Thymus (tissue), 11 donors: ENCODE results near the gene DNPH1. TPM values are rescaled to one million over a fixed set of nuclear protein-coding genes. Genes with fewer than 3 reads are reported as not detected.
A peak's percentile ranks its signal among the peaks of the same experiment; 100 is the strongest.

Experiments used
- DNase-seq, 9 donors: peaks; one replicate each; pipeline ENCODE4 v3.0.0-alpha.2; 2013; ENCODE audit warnings: low spot score in 9 of 9, low read depth in 6 of 9, missing footprints in 1 of 9
- H3K27ac ChIP-seq, 2 donors: one replicate each; pipeline ENCODE4 v1.5.1; 2013; ENCODE audit warnings: control low read depth in 1 of 2, low read depth in 1 of 2, low read length in 1 of 2, mild to moderate bottlenecking in 1 of 2, moderate library complexity in 1 of 2
- H3K27me3 ChIP-seq, 2 donors: one replicate each; pipeline ENCODE4 v1.5.1; 2013; ENCODE audit warnings: low read length in 1 of 2; ENCODE audit not compliant: control insufficient read depth in 2 of 2, insufficient read depth in 1 of 2
- H3K36me3 ChIP-seq, 2 donors: one replicate each; pipeline ENCODE4 v1.5.1; 2013; ENCODE audit warnings: low read length in 1 of 2, mild to moderate bottlenecking in 1 of 2, moderate library complexity in 1 of 2; ENCODE audit not compliant: control insufficient read depth in 2 of 2, insufficient read depth in 2 of 2
- H3K4me1 ChIP-seq, 2 donors: one replicate each; pipeline ENCODE4 v1.5.1; 2013; ENCODE audit warnings: low read length in 2 of 2; ENCODE audit not compliant: control insufficient read depth in 2 of 2, insufficient read depth in 2 of 2
- H3K4me3 ChIP-seq, 2 donors: one replicate each; pipeline ENCODE4 v1.5.1; 2013; ENCODE audit warnings: low read length in 2 of 2, control low read depth in 1 of 2, mild to moderate bottlenecking in 1 of 2
- H3K9me3 ChIP-seq, 2 donors: one replicate each; pipeline ENCODE4 v1.5.1; 2013; ENCODE audit warnings: low read length in 1 of 2, mild to moderate bottlenecking in 1 of 2; ENCODE audit not compliant: control insufficient read depth in 2 of 2, insufficient read depth in 1 of 2
- WGBS: extraction: QIAGEN DNeasy Blood & Tissue Kit; methylation state at CpG from one replicate; pipeline ENCODE4 v1.1.7; 2013; 5-methylcytosine and 5-hydroxymethylcytosine counted together
- polyA plus RNA-seq: library from polyadenylated mRNA; stranded (reverse); fragments of 200-250 nt; gene quantifications from one replicate; pipeline ENCODE4 v1.2.3, GENCODE V29; 2013
- total RNA-seq: library from RNA; stranded (reverse); fragments of 120-200 nt; gene quantifications from one replicate; pipeline ENCODE4 v1.2.4, GENCODE V29; 2013
- donor health status: healthy.

Gene DNPH1
- total and polyA plus RNA-seq, 2 donors, result 46.7 to 58.9 TPM

- Histone ChIP-seq H3K27ac (no peak overlapping the region), H3K27me3 (peaks cover 35 to 81% of the 10 kb centered on the region in 2 donors), H3K4me3 (no peak overlapping the region), H3K36me3 (no peaks in the 10 kb centered on the region), H3K4me1 (no peaks in the 10 kb centered on the region), H3K9me3 (peaks cover 0 to 4% of the 10 kb centered on the region in 2 donors)
- 88% methylated on average over 1 of the region's 1 CpG for WGBS
- DNase-seq, result no peak
Measured at GRCh38 chr6:43240950-43241349, 11.7 kb upstream of the DNPH1 start.

GRCh38 chr6:43239054-43239453 is 9.8 kb upstream of the DNPH1 start:
- Histone ChIP-seq H3K4me3 (no peak overlapping the region), H3K27me3 (peaks cover 17 to 67% of the 10 kb centered on the region in 2 donors), H3K36me3 (no peaks in the 10 kb centered on the region), H3K27ac (no peak overlapping the region), H3K4me1 (no peaks in the 10 kb centered on the region), H3K9me3 (peaks cover 0 to 4% of the 10 kb centered on the region in 2 donors)
- no peak for DNase-seq
- WGBS, result 87% methylated on average over 2 of the region's 2 CpGs

DNA sequence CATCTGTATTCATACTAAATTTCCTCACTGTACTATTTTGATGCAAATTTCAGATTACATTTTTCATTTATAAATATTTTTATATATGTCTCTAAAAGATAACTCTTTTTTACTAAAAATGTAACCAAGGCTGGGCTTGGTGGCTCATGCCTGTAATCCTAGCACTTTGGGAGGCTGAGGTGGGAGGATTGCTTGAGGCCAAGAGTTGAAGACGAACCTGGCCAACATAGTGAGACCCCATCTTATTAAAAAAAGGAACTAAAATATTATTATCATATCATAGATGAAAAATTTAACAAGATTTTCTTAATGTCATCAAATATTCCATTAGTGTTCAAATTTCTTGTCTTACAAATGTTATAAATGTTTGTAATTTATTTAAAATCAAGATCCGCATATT is 6.6 kb upstream of the DNPH1 start:
- DNase-seq, result no peak
- no peaks in the 10 kb centered on the region for H3K4me1 ChIP-seq
- 72% methylated on average over 2 of the region's 2 CpGs for WGBS
- H3K27ac ChIP-seq, result no peak overlapping the region
- no peaks in the 10 kb centered on the region for H3K36me3 ChIP-seq
- H3K27me3 ChIP-seq, result peaks cover 3 to 49% of the 10 kb centered on the region in 2 donors
- H3K4me3 ChIP-seq, result no peak overlapping the region
- H3K9me3 ChIP-seq, result peaks cover 0 to 4% of the 10 kb centered on the region in 2 donors

DNA sequence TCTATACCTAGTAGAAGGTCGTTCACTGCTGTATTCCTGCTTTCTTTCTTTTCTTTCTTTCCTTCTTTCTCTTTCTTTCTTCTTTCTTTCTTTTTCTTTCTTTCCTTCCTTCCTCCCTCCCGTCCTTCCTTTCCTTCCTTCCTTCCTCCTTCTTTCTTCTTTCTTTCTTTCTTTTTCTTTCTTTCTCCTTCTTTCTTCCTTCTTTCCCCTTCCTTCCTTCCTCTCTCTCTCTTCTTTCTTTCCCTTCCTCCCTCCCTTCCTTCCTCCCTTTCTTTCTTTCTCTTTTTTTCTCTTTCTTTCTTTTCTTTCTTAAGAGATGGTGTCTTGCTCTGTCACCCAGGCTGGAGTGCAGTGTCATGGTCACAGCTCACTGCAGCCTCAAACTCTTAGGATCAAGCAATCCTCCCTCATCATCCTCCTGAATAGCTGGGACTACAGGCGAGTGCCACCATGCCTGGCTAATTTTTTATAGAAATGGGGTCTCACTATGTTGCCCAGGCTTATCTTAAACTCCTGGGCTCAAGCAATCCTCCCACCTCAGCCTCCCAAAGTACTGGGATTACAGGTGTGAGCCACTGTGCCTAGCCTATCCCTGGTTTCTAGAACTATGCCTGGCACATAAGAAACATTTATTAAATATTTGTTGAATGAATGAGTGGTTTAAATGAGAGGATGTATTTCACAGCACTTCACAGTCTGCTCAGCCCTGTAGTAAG is 2.6 kb upstream of the DNPH1 start:
- no peak overlapping the region for H3K27ac ChIP-seq
- H3K27me3 ChIP-seq, result peaks cover 0 to 23% of the 10 kb centered on the region in 2 donors
- peaks cover 0 to 4% of the 10 kb centered on the region in 2 donors for H3K9me3 ChIP-seq
- DNase-seq, result no peak
- H3K4me1 ChIP-seq, result peaks cover 6 to 13% of the 10 kb centered on the region in 2 donors
- WGBS, result 77% methylated on average over 3 of the region's 3 CpGs
- no peak overlapping the region for H3K4me3 ChIP-seq
- H3K36me3 ChIP-seq, result no peaks in the 10 kb centered on the region

GRCh38 chr6:43231053-43231452 is 1.8 kb upstream of the DNPH1 start:
- no peak overlapping the region for H3K27ac ChIP-seq
- WGBS, result 97% methylated on average over 4 of the region's 4 CpGs
- peaks cover 0 to 4% of the 10 kb centered on the region in 2 donors for H3K9me3 ChIP-seq
- DNase-seq, result no peak
- H3K4me3 ChIP-seq, result no peak overlapping the region
- peaks cover 0 to 23% of the 10 kb centered on the region in 2 donors for H3K27me3 ChIP-seq
- H3K4me1 ChIP-seq, result peaks cover 6 to 16% of the 10 kb centered on the region in 2 donors
- H3K36me3 ChIP-seq, result no peaks in the 10 kb centered on the region

DNA sequence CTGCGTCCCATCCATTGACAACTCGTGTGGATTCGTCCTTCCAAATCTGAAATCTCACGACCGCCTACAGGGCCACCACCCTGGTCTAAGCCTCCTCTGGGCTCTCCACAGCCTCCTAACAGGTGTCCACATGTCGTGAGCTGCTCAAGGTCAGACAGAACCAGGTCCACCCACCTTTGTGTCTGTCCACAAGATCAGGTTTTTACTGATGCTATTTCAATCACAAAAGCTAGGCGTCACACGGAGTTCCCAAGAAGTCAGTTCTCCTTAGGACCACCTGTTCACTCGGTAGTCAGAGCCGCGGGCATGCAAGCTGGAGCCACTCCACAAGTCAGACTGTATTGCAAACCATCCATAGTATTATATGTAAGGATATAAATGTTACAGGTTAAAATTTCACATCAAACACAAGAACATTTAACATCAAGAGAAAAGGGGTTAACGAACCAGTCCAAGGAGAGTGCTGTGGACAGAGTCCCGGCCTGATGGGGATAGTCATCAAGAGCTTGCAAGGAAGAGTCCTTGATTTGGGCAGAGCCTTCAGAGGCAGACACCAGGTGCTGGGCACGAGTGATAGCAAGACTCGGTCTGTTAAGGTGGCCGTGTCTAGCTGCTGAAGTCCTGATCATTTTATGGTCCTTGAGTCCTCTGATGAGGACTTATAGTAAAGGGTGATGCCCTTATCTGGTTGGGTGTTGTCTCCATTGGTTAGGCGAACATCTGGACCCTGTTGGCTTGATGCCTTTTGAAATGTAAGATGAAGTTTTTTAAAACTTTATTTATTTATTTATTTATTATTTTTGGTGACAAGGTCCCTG is 731 bp upstream of the DNPH1 start:
- H3K4me3 ChIP-seq, result peak overlapping the region in 1 of 2 donors; percentile 84
- peaks cover 0 to 7% of the 10 kb centered on the region in 2 donors for H3K36me3 ChIP-seq
- peaks cover 0 to 19% of the 10 kb centered on the region in 2 donors for H3K27me3 ChIP-seq
- H3K4me1 ChIP-seq, result peaks cover 6 to 16% of the 10 kb centered on the region in 2 donors
- no peak overlapping the region for H3K27ac ChIP-seq
- DNase-seq, result no peak
- WGBS, result 84% methylated on average over 17 of the region's 17 CpGs
- peaks cover 0 to 4% of the 10 kb centered on the region in 2 donors for H3K9me3 ChIP-seq

- H3K9me3 ChIP-seq, result peaks cover 0 to 4% of the 10 kb centered on the region in 2 donors
- H3K27me3 ChIP-seq, result peaks cover 0 to 8% of the 10 kb centered on the region in 2 donors
- H3K27ac ChIP-seq, result no peak overlapping the region
- peaks cover 6 to 32% of the 10 kb centered on the region in 2 donors for H3K4me1 ChIP-seq
- 95% methylated on average over 11 of the region's 11 CpGs for WGBS
- H3K36me3 ChIP-seq, result peaks cover 9 to 27% of the 10 kb centered on the region in 2 donors
- DNase-seq, result no peak
- no peak overlapping the region for H3K4me3 ChIP-seq
Measured at GRCh38 chr6:43226192-43226851, 3.0 kb downstream of the DNPH1 start.

DNA sequence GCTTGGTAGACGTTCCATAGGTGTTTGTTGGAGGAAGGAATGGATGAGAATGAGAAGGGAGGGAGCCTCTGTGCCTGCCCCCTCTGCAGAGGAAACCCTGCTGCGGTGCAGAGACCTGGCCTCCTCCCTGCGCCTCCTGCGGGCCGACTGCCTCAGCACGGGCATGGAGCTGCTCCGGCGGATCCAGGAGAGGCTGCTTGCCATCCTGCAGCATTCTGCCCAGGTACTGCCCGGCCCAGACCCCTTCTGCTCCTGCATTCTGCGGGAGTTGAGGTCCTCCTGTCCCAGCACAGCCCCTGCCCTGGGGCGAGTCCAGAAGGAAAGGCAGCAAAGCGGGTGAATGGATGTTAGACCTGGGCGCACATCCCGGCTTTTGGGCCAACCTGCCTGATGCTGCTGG is 6.1 kb downstream of the DNPH1 start:
- H3K27me3 ChIP-seq, result no peaks in the 10 kb centered on the region
- 98% methylated on average over 14 of the region's 14 CpGs for WGBS
- H3K4me3 ChIP-seq, result no peak overlapping the region
- H3K9me3 ChIP-seq, result peaks cover 0 to 3% of the 10 kb centered on the region in 2 donors
- peaks cover 0 to 21% of the 10 kb centered on the region in 2 donors for H3K4me1 ChIP-seq
- no peak overlapping the region for H3K27ac ChIP-seq
- peaks cover 24 to 35% of the 10 kb centered on the region in 2 donors for H3K36me3 ChIP-seq
- no peak for DNase-seq
